GM12801 (cell line): ENCODE measurements around the gene ERVMER34-1.

Experiments used
- TF ChIP-seq, protein P1 (sequence below): IDR thresholded peaks from one replicate; pipeline ENCODE4 v1.5.1; 2011; ENCODE audit warnings: control low read depth; ENCODE audit not compliant: insufficient read length; ENCODE audit errors: extremely low read depth

The ERVMER34-1 gene

DNA sequence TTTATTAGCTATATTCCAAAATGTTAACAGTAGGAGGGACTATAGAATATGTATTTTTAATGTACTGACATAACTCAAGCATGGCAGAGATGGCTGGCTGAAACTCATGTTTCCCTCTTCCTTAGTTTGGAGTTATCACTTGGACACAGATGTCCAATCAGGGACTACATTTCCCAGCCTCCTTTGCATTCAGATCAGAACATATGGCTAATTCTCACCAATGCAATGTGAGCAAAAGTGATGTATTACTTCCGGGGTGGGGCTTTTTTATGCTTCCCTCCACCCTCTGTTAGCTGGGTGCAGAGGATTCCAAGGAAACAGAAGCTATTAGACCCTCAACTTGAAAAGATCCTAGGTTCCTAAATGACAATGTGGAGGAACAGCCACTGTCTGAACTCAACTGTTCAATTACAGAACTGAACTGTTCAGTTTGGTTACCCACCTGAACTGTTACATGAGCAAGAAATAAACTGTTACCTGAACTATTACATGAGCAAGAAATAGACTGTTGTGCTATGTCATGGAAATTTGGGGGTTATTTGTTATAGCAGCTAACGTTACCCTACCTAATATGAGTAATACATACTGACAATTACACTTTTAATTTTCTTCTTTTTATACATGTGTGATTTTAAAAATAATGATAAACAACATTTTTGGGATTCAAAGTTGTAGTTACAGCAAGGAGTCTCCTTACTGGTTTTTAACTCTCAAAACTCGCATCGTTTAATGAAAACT is 29.6 kb upstream of the ERVMER34-1 start:
- TF ChIP-seq, protein P1, sequence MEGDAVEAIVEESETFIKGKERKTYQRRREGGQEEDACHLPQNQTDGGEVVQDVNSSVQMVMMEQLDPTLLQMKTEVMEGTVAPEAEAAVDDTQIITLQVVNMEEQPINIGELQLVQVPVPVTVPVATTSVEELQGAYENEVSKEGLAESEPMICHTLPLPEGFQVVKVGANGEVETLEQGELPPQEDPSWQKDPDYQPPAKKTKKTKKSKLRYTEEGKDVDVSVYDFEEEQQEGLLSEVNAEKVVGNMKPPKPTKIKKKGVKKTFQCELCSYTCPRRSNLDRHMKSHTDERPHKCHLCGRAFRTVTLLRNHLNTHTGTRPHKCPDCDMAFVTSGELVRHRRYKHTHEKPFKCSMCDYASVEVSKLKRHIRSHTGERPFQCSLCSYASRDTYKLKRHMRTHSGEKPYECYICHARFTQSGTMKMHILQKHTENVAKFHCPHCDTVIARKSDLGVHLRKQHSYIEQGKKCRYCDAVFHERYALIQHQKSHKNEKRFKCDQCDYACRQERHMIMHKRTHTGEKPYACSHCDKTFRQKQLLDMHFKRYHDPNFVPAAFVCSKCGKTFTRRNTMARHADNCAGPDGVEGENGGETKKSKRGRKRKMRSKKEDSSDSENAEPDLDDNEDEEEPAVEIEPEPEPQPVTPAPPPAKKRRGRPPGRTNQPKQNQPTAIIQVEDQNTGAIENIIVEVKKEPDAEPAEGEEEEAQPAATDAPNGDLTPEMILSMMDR: no peak

DNA sequence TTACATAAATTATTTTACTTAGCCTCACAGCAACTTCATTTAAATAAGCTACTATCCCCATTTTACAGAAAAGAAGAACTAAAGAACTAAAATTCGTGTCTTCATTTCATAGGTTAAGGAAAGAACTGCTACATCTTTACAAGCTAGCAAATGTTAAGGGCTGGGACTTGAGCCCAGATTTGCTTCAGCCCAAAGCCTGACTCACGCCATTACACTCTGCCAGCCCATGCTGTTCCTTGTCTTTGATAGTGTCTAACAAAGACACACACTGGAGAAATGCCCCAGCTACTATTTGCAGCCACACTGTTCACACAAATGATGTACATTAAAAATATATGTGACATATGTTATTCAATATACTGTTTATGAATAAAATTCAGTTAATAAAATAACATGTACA is 29.0 kb upstream of the ERVMER34-1 start:
- TF ChIP-seq, protein P1: no peak

DNA sequence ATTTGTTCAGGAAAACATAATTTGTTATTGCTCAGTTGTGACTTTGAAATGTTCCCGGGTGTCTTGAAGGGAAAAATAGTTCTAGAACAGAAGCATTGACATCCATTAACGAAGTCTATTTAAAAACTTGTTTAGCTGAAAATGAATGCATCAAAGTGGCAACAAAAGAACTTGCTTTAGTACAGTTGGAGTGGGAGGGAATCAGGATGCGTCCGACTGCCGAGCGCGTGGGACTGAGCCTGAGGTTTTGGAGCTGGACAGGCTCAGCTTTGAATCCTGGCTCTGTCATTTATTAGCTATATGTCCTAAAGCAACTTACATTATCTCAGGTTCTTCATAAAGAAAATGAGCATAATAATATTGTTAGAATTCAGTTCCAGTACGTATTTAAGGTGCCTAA is 9.0 kb upstream of the ERVMER34-1 start:
- TF ChIP-seq, protein P1: no peak

DNA sequence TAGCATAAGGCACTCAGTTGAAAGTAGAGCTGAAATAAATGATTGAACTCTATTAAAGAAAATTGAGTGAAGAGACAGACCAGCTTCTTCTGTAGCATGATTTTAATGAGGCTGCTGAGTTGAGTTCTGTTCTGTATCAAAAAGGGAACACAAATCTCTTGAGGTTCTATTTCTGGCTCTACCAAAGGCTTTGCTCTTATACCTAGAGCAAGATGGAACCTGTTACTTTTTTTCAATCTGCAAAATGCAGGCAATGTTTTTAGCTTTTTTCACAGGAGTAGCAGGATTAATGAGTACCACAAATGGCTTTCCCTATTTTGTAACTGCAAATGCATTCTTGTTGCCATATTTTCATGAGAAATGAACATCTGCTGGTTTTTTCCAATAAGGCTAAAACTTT is 4.2 kb upstream of the ERVMER34-1 start:
- TF ChIP-seq, protein P1: no peak

DNA sequence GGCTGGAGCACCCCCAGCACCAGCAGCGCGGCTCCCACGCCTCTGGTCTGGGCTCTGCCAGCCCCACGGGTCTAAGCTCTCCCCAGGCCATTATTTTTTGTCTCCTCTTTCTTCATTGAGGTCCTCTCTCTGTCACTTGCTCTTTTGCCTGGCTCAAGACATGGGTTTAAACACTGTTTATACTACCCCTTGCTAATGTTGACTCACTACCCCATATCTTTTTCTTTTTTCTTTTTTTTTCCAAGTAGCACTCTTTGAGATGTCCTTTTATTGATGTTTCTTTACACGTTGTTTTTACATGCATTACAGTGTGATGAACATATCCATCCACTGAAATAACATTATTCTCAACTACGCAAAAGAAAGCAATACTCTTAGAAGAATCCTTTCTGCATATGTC is 1.7 kb upstream of the ERVMER34-1 start:
- TF ChIP-seq, protein P1: no peak

DNA sequence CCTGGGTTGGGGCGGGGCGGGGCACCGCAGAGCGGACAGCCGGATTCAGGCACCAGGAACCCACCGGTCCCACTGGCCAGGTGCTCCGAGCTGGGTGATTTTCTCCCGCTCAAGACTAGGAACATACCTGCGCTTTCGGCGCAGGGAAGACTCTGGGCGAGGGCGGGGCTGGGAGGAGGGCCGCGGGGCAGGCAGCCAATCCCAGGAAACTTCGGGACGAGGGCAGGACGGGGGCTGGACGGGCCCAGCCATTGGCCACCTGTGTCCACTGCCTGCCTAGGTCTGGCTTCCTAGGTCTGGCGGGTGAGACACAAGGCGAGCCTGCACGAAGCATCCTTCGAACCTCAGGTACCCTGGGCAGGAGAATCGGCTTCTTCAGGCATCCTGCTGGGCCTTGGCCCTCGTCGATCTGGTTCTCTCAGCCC is 274 bp upstream of the ERVMER34-1 start:
- TF ChIP-seq, protein P1: no peak

DNA sequence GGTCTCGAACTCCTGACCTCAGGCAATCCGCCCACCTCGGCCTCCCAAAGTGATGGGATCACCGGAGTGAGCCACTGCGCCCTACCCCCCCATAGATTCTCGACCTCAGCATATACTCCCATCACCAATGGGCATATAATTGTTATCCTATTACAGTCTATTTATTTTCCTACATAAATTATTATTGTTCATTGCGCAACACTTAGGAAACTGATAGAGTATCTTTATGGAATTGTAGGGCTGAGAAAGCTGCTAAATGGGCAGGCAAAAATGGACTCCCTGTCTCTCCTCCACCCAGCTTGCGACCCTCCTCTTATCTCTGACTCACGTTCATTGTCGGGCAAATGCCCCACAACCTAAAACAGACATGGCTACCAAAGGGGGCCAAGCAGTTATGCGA is 1.0 kb downstream of the ERVMER34-1 start:
- TF ChIP-seq, protein P1: no peak

DNA sequence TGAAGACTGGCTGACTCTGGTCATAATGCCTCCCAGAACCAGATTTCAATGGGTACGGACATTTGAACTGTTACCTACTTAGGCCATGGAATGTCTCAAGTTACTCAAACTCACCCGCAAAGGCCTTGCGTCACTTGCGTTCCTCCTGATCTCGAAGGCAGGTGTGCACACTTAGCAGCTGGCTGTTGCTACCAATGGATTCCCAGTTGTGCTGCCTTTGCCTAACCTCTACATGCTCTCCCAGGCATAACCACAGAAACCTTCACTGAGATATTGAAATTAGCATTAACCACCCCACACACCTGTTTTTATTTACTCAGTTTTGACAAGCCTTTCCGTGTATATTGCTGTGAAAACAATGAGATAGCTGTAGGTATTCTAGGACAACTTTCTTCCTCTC is 2.8 kb downstream of the ERVMER34-1 start:
- TF ChIP-seq, protein P1: no peak
